HL-60/S4 (cell line): ENCODE results near the gene ARL15.

Source experiments
- in situ Hi-C: fragments of 300-500 bp; cut with MboI; formaldehyde crosslinking; loops from 2 replicates; pipeline ENCODE4 v1.14.3; 2022; ENCODE audit warnings: low sequenced_read_pairs

The ARL15 gene

GRCh38 chr5:54254482-54255198 is 55.7 kb downstream of the ARL15 start:
- in situ Hi-C loops = no loop called here

- in situ Hi-C loops = no loop called here
Measured at GRCh38 chr5:54251981-54252380, 58.4 kb downstream of the ARL15 start.

GRCh38 chr5:54249210-54250028 is 61.0 kb downstream of the ARL15 start:
- in situ Hi-C loops = loop anchor here (25.0 kb wide), 3 partner anchors 238 to 1062 kb away; no protein-coding TSS in a partner anchor

GRCh38 chr5:54247226-54247625 is 63.1 kb downstream of the ARL15 start:
- in situ Hi-C loops = loop anchor here (25.0 kb wide), 3 partner anchors 240 to 1060 kb away; no protein-coding TSS in a partner anchor

- in situ Hi-C loops = loop anchor here (25.0 kb wide), 3 partner anchors 244 to 1056 kb away; no protein-coding TSS in a partner anchor
Measured at GRCh38 chr5:54243483-54244080, 66.8 kb downstream of the ARL15 start.

GRCh38 chr5:54242297-54242696 is 68.1 kb downstream of the ARL15 start:
- in situ Hi-C loops = loop anchor here (25.0 kb wide), 3 partner anchors 245 to 1055 kb away; no protein-coding TSS in a partner anchor

GRCh38 chr5:54234304-54234933 is 76.0 kb downstream of the ARL15 start:
- in situ Hi-C loops = loop anchor here (25.0 kb wide), 3 partner anchors 253 to 1047 kb away; no protein-coding TSS in a partner anchor

- in situ Hi-C loops = loop anchor here (25.0 kb wide), 3 partner anchors 256 to 1044 kb away; no protein-coding TSS in a partner anchor
Measured at GRCh38 chr5:54230936-54231685, 79.3 kb downstream of the ARL15 start.

- in situ Hi-C loops = loop anchor here (25.0 kb wide), 3 partner anchors 258 to 1042 kb away; no protein-coding TSS in a partner anchor
Measured at GRCh38 chr5:54229041-54229780, 81.2 kb downstream of the ARL15 start.

GRCh38 chr5:54227759-54228158 is 82.6 kb downstream of the ARL15 start:
- in situ Hi-C loops = loop anchor here (25.0 kb wide), 3 partner anchors 260 to 1040 kb away; no protein-coding TSS in a partner anchor

- in situ Hi-C loops = loop anchor here (25.0 kb wide), 3 partner anchors 260 to 1040 kb away; no protein-coding TSS in a partner anchor
Measured at GRCh38 chr5:54227109-54227508, 83.3 kb downstream of the ARL15 start.

GRCh38 chr5:54226215-54226614 is 84.2 kb downstream of the ARL15 start:
- in situ Hi-C loops = loop anchor here (25.0 kb wide), 3 partner anchors 261 to 1039 kb away; no protein-coding TSS in a partner anchor

GRCh38 chr5:54224103-54224826 is 86.1 kb downstream of the ARL15 start:
- in situ Hi-C loops = no loop called here

GRCh38 chr5:54222336-54222735 is 88.0 kb downstream of the ARL15 start:
- in situ Hi-C loops = no loop called here

- in situ Hi-C loops = no loop called here
Measured at GRCh38 chr5:54221135-54221534, 89.2 kb downstream of the ARL15 start.

- in situ Hi-C loops = no loop called here
Measured at GRCh38 chr5:54220230-54221040, 89.9 kb downstream of the ARL15 start.

GRCh38 chr5:54217826-54218503 is 92.4 kb downstream of the ARL15 start:
- in situ Hi-C loops = no loop called here
